ENCODE measurements around the gene GAB2.

GAB2 gene

GRCh38 chr11:78214331-78215194 lies 203.1 kb downstream of the GAB2 start:
- no peaks in the 10 kb centered on the region for H3K27me3 ChIP-seq (ENCODE audit: control insufficient read depth, insufficient read depth, low read length)
- H3K9me3 ChIP-seq (ENCODE audit: control insufficient read depth, low read length): no peaks in the 10 kb centered on the region
- no peaks in the 10 kb centered on the region for H3K4me1 ChIP-seq (ENCODE audit: control insufficient read depth, insufficient read depth, low read length)
- H3K36me3 ChIP-seq (ENCODE audit: control insufficient read depth, insufficient read depth, low read length): no peaks in the 10 kb centered on the region
- no peak overlapping the region for H3K9ac ChIP-seq (ENCODE audit: low read length)
- H3K4me3 ChIP-seq (ENCODE audit: low read length): no peak overlapping the region

DNA sequence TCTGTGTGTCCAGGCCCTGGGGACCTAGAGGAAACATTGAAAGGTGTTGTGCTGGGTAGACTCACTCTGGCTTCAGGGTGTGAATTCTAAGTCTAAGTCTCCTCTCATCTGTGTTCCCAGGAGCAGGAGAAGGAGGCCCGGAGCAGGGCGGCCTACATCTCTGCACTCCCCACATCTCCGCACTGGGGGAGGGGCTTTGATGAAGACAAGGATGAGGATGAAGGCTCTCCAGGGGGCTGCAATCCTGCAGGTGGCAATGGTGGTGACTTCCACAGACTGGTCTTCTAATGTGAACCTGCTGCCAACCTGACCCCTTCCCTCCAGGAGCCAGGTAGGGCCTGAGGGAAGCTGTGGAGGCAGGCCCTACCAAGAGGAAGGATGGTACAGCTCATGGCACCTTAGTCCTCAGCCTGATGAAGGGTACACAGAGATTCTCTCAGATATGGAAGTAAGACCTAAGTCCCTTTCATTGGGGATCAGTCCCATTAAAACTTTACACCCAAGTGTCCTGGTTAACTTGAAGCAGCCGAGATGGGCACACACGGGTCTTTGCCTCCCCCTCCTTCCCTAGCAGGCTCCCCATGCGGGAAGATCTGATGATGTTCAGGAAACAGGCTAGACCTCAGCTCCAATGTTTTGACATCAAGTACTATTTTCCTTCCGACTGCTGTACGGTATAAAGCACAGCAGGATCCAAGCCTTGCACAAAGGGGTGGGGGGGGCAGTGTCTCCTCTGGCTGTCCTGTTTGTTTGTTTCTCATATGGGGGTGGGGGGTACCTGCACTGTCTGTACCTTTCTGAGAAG lies 203.9 kb downstream of the GAB2 start:
- Histone ChIP-seq H3K27me3 (ENCODE audit: control insufficient read depth, insufficient read depth, low read length) (no peaks in the 10 kb centered on the region), H3K36me3 (ENCODE audit: control insufficient read depth, insufficient read depth, low read length) (no peaks in the 10 kb centered on the region), H3K9me3 (ENCODE audit: control insufficient read depth, low read length) (no peaks in the 10 kb centered on the region), H3K4me3 (ENCODE audit: low read length) (no peak overlapping the region), H3K9ac (ENCODE audit: low read length) (no peak overlapping the region), H3K4me1 (ENCODE audit: control insufficient read depth, insufficient read depth, low read length) (no peaks in the 10 kb centered on the region)

DNA sequence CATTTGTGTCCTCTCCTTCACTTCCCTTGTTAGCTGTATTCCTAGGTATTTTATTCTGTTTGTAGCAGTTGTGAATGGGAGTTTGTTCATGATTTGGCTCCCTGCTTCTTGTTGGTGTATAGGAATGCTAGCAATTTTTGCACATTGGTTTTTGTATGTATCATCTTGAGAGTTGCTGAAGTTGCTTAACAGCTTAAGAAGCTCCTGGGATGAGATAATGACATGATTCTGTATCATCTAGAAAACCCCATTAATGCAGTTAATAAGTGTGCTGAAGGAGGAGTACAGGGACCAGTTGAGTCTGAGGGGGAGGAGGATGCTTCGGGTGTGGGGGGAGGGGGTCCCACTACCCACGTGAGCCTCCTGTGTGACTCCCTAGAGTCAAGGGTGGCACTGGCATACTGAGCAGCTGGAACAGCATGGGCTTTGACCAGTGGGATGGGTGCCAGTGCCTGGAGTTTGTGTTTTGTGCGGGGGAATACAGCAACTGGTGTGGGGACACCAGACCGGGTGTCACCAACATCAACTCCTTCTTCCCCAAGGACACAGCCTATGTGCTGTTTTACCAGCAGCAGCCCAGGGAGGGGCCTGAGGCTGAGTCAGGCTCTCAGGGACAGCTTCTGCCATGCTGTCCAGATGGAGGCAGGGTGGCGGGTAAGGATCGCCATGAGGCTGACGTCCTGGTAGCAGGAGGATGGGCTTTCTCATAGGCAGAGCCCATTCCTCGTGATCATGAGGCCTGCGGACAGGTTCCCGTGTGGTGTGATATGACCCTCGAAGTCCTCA lies 204.8 kb downstream of the GAB2 start:
- Histone ChIP-seq H3K9ac (ENCODE audit: low read length) (no peak overlapping the region), H3K4me3 (ENCODE audit: low read length) (no peak overlapping the region), H3K36me3 (ENCODE audit: control insufficient read depth, insufficient read depth, low read length) (no peaks in the 10 kb centered on the region)

DNA sequence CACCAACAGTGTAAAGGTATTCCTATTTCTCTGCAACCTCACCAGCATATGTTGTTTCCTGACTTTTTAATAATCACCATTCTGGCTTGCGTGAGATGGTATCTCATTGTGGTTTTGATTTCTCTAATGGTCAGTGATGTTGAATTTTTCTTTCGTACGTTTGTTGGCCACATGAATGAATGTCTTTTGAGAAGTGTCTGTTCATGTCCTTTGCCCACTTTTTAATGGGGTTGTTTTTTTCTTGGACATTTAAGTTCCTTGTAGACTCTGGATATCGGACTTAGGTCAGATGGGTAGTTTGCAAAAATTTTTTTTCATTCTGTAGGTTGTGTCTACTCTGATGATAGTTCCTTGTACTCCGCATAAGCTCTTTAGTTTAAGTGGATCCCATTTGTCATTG lies 206.1 kb downstream of the GAB2 start:
- Histone ChIP-seq H3K4me3 (ENCODE audit: low read length) (no peak overlapping the region), H3K9ac (ENCODE audit: low read length) (no peak overlapping the region), H3K9me3 (ENCODE audit: control insufficient read depth, low read length) (no peaks in the 10 kb centered on the region), H3K27me3 (ENCODE audit: control insufficient read depth, insufficient read depth, low read length) (no peaks in the 10 kb centered on the region), H3K4me1 (ENCODE audit: control insufficient read depth, insufficient read depth, low read length) (no peaks in the 10 kb centered on the region), H3K36me3 (ENCODE audit: control insufficient read depth, insufficient read depth, low read length) (no peaks in the 10 kb centered on the region)

More for the DNA sequence above, 204.8 kb downstream of the GAB2 start:
- Histone ChIP-seq H3K27me3 (ENCODE audit: control insufficient read depth, insufficient read depth, low read length) (no peaks in the 10 kb centered on the region), H3K4me1 (ENCODE audit: control insufficient read depth, insufficient read depth, low read length) (no peaks in the 10 kb centered on the region), H3K9me3 (ENCODE audit: control insufficient read depth, low read length) (no peaks in the 10 kb centered on the region)

- no peaks in the 10 kb centered on the region for H3K36me3 ChIP-seq (ENCODE audit: control insufficient read depth, insufficient read depth, low read length)
- no peaks in the 10 kb centered on the region for H3K27me3 ChIP-seq (ENCODE audit: control insufficient read depth, insufficient read depth, low read length)
- no peaks in the 10 kb centered on the region for H3K9me3 ChIP-seq (ENCODE audit: control insufficient read depth, low read length)
- H3K4me3 ChIP-seq (ENCODE audit: low read length): no peak overlapping the region
- no peaks in the 10 kb centered on the region for H3K4me1 ChIP-seq (ENCODE audit: control insufficient read depth, insufficient read depth, low read length)
- no peak overlapping the region for H3K9ac ChIP-seq (ENCODE audit: low read length)
These were observed 207.5 kb downstream of the GAB2 start for GRCh38 chr11:78210000-78210608.

GRCh38 chr11:78209478-78209877 lies 208.1 kb downstream of the GAB2 start:
- no peak overlapping the region for H3K9ac ChIP-seq (ENCODE audit: low read length)
- no peaks in the 10 kb centered on the region for H3K27me3 ChIP-seq (ENCODE audit: control insufficient read depth, insufficient read depth, low read length)
- H3K36me3 ChIP-seq (ENCODE audit: control insufficient read depth, insufficient read depth, low read length): no peaks in the 10 kb centered on the region
- no peaks in the 10 kb centered on the region for H3K9me3 ChIP-seq (ENCODE audit: control insufficient read depth, low read length)
- H3K4me3 ChIP-seq (ENCODE audit: low read length): no peak overlapping the region
- H3K4me1 ChIP-seq (ENCODE audit: control insufficient read depth, insufficient read depth, low read length): no peaks in the 10 kb centered on the region

GRCh38 chr11:78208257-78209165 lies 209.1 kb downstream of the GAB2 start:
- Histone ChIP-seq H3K36me3 (ENCODE audit: control insufficient read depth, insufficient read depth, low read length) (no peaks in the 10 kb centered on the region), H3K4me1 (ENCODE audit: control insufficient read depth, insufficient read depth, low read length) (no peaks in the 10 kb centered on the region), H3K4me3 (ENCODE audit: low read length) (no peak overlapping the region), H3K27me3 (ENCODE audit: control insufficient read depth, insufficient read depth, low read length) (no peaks in the 10 kb centered on the region), H3K9ac (ENCODE audit: low read length) (no peak overlapping the region), H3K9me3 (ENCODE audit: control insufficient read depth, low read length) (no peaks in the 10 kb centered on the region)

GRCh38 chr11:78207532-78208256 lies 209.9 kb downstream of the GAB2 start:
- Histone ChIP-seq H3K27me3 (ENCODE audit: control insufficient read depth, insufficient read depth, low read length) (no peaks in the 10 kb centered on the region), H3K9ac (ENCODE audit: low read length) (no peak overlapping the region), H3K36me3 (ENCODE audit: control insufficient read depth, insufficient read depth, low read length) (no peaks in the 10 kb centered on the region), H3K9me3 (ENCODE audit: control insufficient read depth, low read length) (no peaks in the 10 kb centered on the region), H3K4me1 (ENCODE audit: control insufficient read depth, insufficient read depth, low read length) (no peaks in the 10 kb centered on the region), H3K4me3 (ENCODE audit: low read length) (no peak overlapping the region)

- Histone ChIP-seq H3K9me3 (ENCODE audit: control insufficient read depth, low read length) (no peaks in the 10 kb centered on the region), H3K4me3 (ENCODE audit: low read length) (no peak overlapping the region), H3K4me1 (ENCODE audit: control insufficient read depth, insufficient read depth, low read length) (no peaks in the 10 kb centered on the region), H3K9ac (ENCODE audit: low read length) (no peak overlapping the region), H3K36me3 (ENCODE audit: control insufficient read depth, insufficient read depth, low read length) (no peaks in the 10 kb centered on the region), H3K27me3 (ENCODE audit: control insufficient read depth, insufficient read depth, low read length) (no peaks in the 10 kb centered on the region)
These were observed 211.9 kb downstream of the GAB2 start for GRCh38 chr11:78205691-78206090.

- Histone ChIP-seq H3K9ac (ENCODE audit: low read length) (no peak overlapping the region), H3K9me3 (ENCODE audit: control insufficient read depth, low read length) (no peaks in the 10 kb centered on the region), H3K4me3 (ENCODE audit: low read length) (no peak overlapping the region), H3K36me3 (ENCODE audit: control insufficient read depth, insufficient read depth, low read length) (no peaks in the 10 kb centered on the region), H3K27me3 (ENCODE audit: control insufficient read depth, insufficient read depth, low read length) (no peaks in the 10 kb centered on the region), H3K4me1 (ENCODE audit: control insufficient read depth, insufficient read depth, low read length) (no peaks in the 10 kb centered on the region)
These were observed 212.4 kb downstream of the GAB2 start for GRCh38 chr11:78205256-78205655.
